ENCODE data around the gene CLMN. TPM values are rescaled to one million over a fixed set of nuclear protein-coding genes. Genes with fewer than 3 reads are reported as not detected.

CLMN gene, protein sequence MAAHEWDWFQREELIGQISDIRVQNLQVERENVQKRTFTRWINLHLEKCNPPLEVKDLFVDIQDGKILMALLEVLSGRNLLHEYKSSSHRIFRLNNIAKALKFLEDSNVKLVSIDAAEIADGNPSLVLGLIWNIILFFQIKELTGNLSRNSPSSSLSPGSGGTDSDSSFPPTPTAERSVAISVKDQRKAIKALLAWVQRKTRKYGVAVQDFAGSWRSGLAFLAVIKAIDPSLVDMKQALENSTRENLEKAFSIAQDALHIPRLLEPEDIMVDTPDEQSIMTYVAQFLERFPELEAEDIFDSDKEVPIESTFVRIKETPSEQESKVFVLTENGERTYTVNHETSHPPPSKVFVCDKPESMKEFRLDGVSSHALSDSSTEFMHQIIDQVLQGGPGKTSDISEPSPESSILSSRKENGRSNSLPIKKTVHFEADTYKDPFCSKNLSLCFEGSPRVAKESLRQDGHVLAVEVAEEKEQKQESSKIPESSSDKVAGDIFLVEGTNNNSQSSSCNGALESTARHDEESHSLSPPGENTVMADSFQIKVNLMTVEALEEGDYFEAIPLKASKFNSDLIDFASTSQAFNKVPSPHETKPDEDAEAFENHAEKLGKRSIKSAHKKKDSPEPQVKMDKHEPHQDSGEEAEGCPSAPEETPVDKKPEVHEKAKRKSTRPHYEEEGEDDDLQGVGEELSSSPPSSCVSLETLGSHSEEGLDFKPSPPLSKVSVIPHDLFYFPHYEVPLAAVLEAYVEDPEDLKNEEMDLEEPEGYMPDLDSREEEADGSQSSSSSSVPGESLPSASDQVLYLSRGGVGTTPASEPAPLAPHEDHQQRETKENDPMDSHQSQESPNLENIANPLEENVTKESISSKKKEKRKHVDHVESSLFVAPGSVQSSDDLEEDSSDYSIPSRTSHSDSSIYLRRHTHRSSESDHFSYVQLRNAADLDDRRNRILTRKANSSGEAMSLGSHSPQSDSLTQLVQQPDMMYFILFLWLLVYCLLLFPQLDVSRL
- total RNA-seq (8.4 and 9.6 TPM in 2 replicates), polyA plus RNA-seq (0.67 and 0.72 TPM in 2 replicates), polyA minus RNA-seq (2.8 and 3.2 TPM in 2 replicates), Bru-seq, nascent RNA (percentile 48 among the genes with signal in this experiment), BruChase-seq, experiment 1, labeled RNA remaining after a 6-hour chase (percentile 45 among the genes with signal in this experiment), BruChase-seq, experiment 2, labeled RNA remaining after a 2-hour chase (percentile 46 among the genes with signal in this experiment)
- 1.4 and 1.6 TPM in 2 replicates for polyA plus RNA-seq (2011; cell fraction: cytosol; rRNA removed)
- polyA plus RNA-seq (2011; cell fraction: nucleus; rRNA removed), result 5.6 and 6.1 TPM in 2 replicates
- 4.0 and 5.9 TPM in 2 replicates for polyA plus RNA-seq (2012)
- polyA minus RNA-seq (2011; cell fraction: cytosol; rRNA and poly(A)+ RNA removed), result 1.0 TPM
- polyA minus RNA-seq (2011; cell fraction: nucleus; rRNA and poly(A)+ RNA removed), result 4.1 and 5.3 TPM in 2 replicates
- long read RNA-seq, partial matches to known transcripts, result 2 of 2 reads
- long read RNA-seq, other reads (novel, unspliced or antisense), result 0 of 2 reads

DNA sequence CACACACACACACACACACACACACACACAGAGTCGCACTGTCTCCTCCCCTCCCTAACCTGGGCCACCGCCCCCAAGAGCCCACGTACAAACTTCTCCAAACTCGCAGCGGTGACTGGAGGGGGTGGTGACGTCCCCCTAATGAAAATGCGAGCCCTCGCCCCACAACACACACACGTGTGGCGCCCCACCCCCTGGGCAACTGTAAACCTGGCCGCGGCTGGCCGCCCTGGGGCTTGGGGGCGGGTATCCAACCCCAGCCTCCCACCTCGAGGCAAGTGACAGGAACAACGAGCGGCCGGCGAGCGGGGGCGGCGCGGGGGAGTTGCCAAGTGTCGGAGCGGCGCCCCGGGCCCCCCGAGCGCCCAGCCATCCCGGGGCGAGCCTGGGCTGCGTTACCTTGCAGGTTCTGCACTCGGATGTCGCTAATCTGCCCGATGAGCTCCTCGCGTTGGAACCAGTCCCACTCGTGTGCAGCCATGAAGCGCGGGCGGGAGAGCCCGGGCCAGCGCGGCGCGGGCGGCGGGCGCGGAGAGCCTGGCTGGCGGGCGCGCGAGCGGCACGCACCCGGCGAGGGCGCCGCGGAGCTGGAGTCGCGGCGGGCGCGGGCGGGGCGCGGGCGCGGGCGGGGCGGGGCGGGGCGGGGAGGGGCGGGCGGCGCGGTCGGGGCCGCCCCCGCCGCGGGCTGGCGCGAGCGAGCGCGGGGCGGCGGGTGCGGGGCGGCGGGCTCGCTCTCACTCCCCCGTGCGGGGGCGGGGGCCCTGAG is at the start of gene CLMN:
Gene CLMN, minus strand, starts transcription at position 597 of the 766 bp plus-strand sequence. Its CDS starts 116 bp downstream, at position 481.
- Histone ChIP-seq H3K36me3 (ENCODE audit: control insufficient read depth in 2 of 2, extremely low read depth in 1 of 2, insufficient read depth in 2 of 2, low read length in 2 of 2) (no peaks in the 10 kb centered on the region), H3K79me2 (ENCODE audit: control insufficient read depth, insufficient read depth, low read length) (no peaks in the 10 kb centered on the region), H3K4me1 (ENCODE audit: control insufficient read depth, extremely low read depth, insufficient read depth, low read length) (peaks cover 3% of the 10 kb centered on the region), H3K27me3 (ENCODE audit: control insufficient read depth in 2 of 2, insufficient read depth in 2 of 2, low read length in 2 of 2) (peaks cover 2% of the 10 kb centered on the region in 2 experiments), H4K20me1 (replicated peaks; ENCODE audit: control insufficient read depth, extremely low read depth, insufficient read depth, low read length) (no peaks in the 10 kb centered on the region), H3K27ac (ENCODE audit: insufficient read depth, low read depth, low read length) (no peak within 1 kb of the TSS), H3K4me3 (replicated peaks in 1 of 3; ENCODE audit: insufficient read depth in 1 of 3, low read depth in 1 of 3, low read length in 3 of 3) (peak within 1 kb of the TSS; percentile 45 to 75 (median 50)), H3K9me1 (replicated peaks; ENCODE audit: control insufficient read depth, extremely low read depth, insufficient read depth, low read length) (no peaks in the 10 kb centered on the region), H3K4me2 (ENCODE audit: insufficient read depth, low read length) (peak within 1 kb of the TSS; percentile 61), H3K9me3 (replicated peaks; ENCODE audit: control insufficient read depth, insufficient read depth, low read length) (no peaks in the 10 kb centered on the region), H2AFZ (ENCODE audit: low read depth, low read length) (peak within 1 kb of the TSS; percentile 94), H3K9ac (replicated peaks; ENCODE audit: extremely low read depth, insufficient read depth, low read length) (peak within 1 kb of the TSS; percentile 24)
- peak; percentile 25 for DNase-seq (ENCODE audit: low read depth, low spot score)
- BruUV-seq (replicated peaks), result no TSS peak
- intact Hi-C loops (cut with micrococcal nuclease) (loop anchor here (2.0 to 5.0 kb wide), 3 partner anchors 72 to 163 kb away; partner anchors contain the start of gene DICER1), dilution Hi-C loops (cut with MboI; ENCODE audit: extremely low pct_ligation_motif_present, low sequenced_read_pairs) (no loop called here)
- TF ChIP-seq, protein P1, sequence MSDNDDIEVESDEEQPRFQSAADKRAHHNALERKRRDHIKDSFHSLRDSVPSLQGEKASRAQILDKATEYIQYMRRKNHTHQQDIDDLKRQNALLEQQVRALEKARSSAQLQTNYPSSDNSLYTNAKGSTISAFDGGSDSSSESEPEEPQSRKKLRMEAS (IDR thresholded peaks at IDR 0.05; ENCODE audit: insufficient read depth, insufficient read length), result no peak
- TF ChIP-seq EZH2 (IDR thresholded peaks at IDR 0.05; ENCODE audit: borderline replicate concordance, low read depth, low read length, severe bottlenecking) (no peak), POLR2AphosphoS5 (IDR thresholded peaks at IDR 0.05; ENCODE audit: insufficient read depth, low read depth, low read length) (no peak), GATA2 (IDR thresholded peaks at IDR 0.05; ENCODE audit: insufficient read depth, insufficient read length, low read depth, low read length) (no peak), FOS (IDR thresholded peaks at IDR 0.05; ENCODE audit: borderline replicate concordance, insufficient read depth, low read length) (no peak), JUN (IDR thresholded peaks at IDR 0.05; ENCODE audit: borderline replicate concordance, insufficient read depth, insufficient read length, low read depth) (no peak), MYC (IDR thresholded peaks at IDR 0.05; ENCODE audit: low read depth, low read length) (no peak)
- TF ChIP-seq, protein P2, sequence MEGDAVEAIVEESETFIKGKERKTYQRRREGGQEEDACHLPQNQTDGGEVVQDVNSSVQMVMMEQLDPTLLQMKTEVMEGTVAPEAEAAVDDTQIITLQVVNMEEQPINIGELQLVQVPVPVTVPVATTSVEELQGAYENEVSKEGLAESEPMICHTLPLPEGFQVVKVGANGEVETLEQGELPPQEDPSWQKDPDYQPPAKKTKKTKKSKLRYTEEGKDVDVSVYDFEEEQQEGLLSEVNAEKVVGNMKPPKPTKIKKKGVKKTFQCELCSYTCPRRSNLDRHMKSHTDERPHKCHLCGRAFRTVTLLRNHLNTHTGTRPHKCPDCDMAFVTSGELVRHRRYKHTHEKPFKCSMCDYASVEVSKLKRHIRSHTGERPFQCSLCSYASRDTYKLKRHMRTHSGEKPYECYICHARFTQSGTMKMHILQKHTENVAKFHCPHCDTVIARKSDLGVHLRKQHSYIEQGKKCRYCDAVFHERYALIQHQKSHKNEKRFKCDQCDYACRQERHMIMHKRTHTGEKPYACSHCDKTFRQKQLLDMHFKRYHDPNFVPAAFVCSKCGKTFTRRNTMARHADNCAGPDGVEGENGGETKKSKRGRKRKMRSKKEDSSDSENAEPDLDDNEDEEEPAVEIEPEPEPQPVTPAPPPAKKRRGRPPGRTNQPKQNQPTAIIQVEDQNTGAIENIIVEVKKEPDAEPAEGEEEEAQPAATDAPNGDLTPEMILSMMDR (IDR thresholded peaks at IDR 0.05; ENCODE audit: extremely low read depth in 1 of 2, insufficient read depth in 1 of 2, low read depth in 1 of 2, low read length in 2 of 2), result no peak
- FAIRE-seq, result no peak
- ChIA-PET POLR2A (no interaction called here), CTCF (interaction anchor here (0.7 to 1.1 kb wide), 2 partner anchors 41 to 162 kb away, joined by 4 read pairs; partner anchors contain the start of gene DICER1)
